SK-N-SH treated with all-trans-retinoic acid at 6 μM for 48 hours (cell line): ENCODE data around the gene BRD7.

Experiments
- ARNTL ChIP-seq: fragments of 450-650 bp; formaldehyde crosslinking; IDR thresholded peaks from 2 replicates; pipeline ENCODE4 v1.5.0; 2020; ENCODE audit warnings: low read depth, mild to moderate bottlenecking, moderate library complexity, borderline replicate concordance
- BACH2 ChIP-seq: fragments of 250-450 bp; sonication (Bioruptor Pico); IDR thresholded peaks from 2 replicates; pipeline ENCODE4 v1.9.0; 2021; ENCODE audit warnings: mild to moderate bottlenecking, borderline replicate concordance
- CSDC2 ChIP-seq: fragments of 250-450 bp; sonication (Bioruptor Pico); IDR thresholded peaks from 2 replicates; pipeline ENCODE4 v1.5.0; 2020; ENCODE audit warnings: mild to moderate bottlenecking, moderate library complexity
- ESRRG ChIP-seq: fragments of 250-450 bp; sonication (Bioruptor Pico); IDR thresholded peaks from 2 replicates; pipeline ENCODE4 v1.6.1; 2021; ENCODE audit warnings: mild to moderate bottlenecking
- ISL1 ChIP-seq: fragments of 250-450 bp; sonication (Bioruptor Pico); IDR thresholded peaks from 2 replicates; pipeline ENCODE4 v2.1.2; 2022; ENCODE audit warnings: mild to moderate bottlenecking, moderate library complexity
- OSR1 ChIP-seq: fragments of 250-450 bp; sonication (Bioruptor Pico); IDR thresholded peaks from 2 replicates; pipeline ENCODE4 v1.8.0; 2022; ENCODE audit warnings: moderate library complexity, mild to moderate bottlenecking, inconsistent platforms
- PPARA ChIP-seq: fragments of 250-450 bp; sonication (Bioruptor Pico); IDR thresholded peaks from 2 replicates; pipeline ENCODE4 v1.5.0; 2020; ENCODE audit warnings: mild to moderate bottlenecking, borderline replicate concordance
- RARB ChIP-seq: fragments of 250-450 bp; sonication (Bioruptor Pico); IDR thresholded peaks from 2 replicates; pipeline ENCODE4 v1.8.0; 2021; ENCODE audit warnings: mild to moderate bottlenecking, moderate library complexity
- TOX ChIP-seq: fragments of 250-450 bp; sonication (Bioruptor Pico); IDR thresholded peaks from 2 replicates; pipeline ENCODE4 v1.8.0; 2021; ENCODE audit warnings: mild to moderate bottlenecking, moderate library complexity, borderline replicate concordance
- ZC3H10 ChIP-seq: fragments of 250-450 bp; sonication (Bioruptor Pico); IDR thresholded peaks from 2 replicates; pipeline ENCODE4 v1.5.1; 2021; ENCODE audit warnings: mild to moderate bottlenecking, moderate library complexity
- ZFP3 ChIP-seq: fragments of 250-450 bp; sonication (Bioruptor Pico); IDR thresholded peaks from 2 replicates; pipeline ENCODE4 v1.5.0; 2020; ENCODE audit warnings: mild to moderate bottlenecking, moderate library complexity
- ZFP30 ChIP-seq: fragments of 450-650 bp; formaldehyde crosslinking; IDR thresholded peaks from 2 replicates; pipeline ENCODE4 v1.5.0; 2022; ENCODE audit warnings: mild to moderate bottlenecking, moderate library complexity
- ZNF70 ChIP-seq: fragments of 450-650 bp; formaldehyde crosslinking; IDR thresholded peaks from 2 replicates; pipeline ENCODE4 v1.5.0; 2020; ENCODE audit warnings: mild to moderate bottlenecking, moderate library complexity

DNA sequence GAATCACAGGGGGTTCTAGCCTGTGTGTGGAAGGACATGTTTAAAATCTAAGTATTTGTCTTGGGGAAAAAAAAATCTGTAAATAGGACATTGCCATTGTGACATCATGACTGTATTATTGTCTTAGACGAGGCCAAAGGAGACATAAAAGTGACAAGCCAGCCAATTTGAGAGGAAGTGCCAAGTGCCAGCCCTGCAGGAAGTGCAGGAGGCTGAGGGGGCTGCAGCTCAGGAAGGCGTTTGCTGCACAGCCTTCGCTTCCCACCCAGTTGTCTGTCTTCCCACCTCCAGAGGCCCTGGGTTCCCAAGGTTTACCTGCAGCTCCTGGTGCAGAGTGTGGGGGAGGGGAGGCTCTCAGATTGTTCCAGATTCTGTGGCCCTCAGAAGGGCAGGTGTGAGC, 101.1 kb downstream of the BRD7 start:
- no peak for TF ChIP-seq ZFP30 (CRISPR knock-in tag)
- TF ChIP-seq ESRRG: no peak
- no peak for TF ChIP-seq ZNF70
- no peak for TF ChIP-seq PPARA (CRISPR knock-in tag)
- TF ChIP-seq RARB (CRISPR knock-in tag): no peak
- no peak for TF ChIP-seq ZC3H10 (CRISPR knock-in tag)
- TF ChIP-seq CSDC2: no peak
- no peak for TF ChIP-seq ISL1 (CRISPR knock-in tag)
- TF ChIP-seq BACH2 (CRISPR knock-in tag): no peak
- no peak for TF ChIP-seq TOX (CRISPR knock-in tag)
- no peak for TF ChIP-seq OSR1 (CRISPR knock-in tag)
- TF ChIP-seq ZFP3 (CRISPR knock-in tag): no peak
- TF ChIP-seq ARNTL (CRISPR knock-in tag): no peak
